T-cell (primary cell): Measurements from ENCODE around the gene BLM. TPM values are rescaled to one million over a fixed set of nuclear protein-coding genes. Genes with fewer than 3 reads are reported as not detected.
A peak's percentile ranks its signal among the peaks of the same experiment; 100 is the strongest.

Source experiments
- ATAC-seq, 4 experiments: fragments of 200-7000 bp in 3 of 4; fragments of 150-1000 bp in 1 of 4; cut with Tn5 transposase; replicated peaks in 1 of 4; 1 replicate in 3 of 4; 2 replicates in 1 of 4; pipeline ENCODE4 v1.10.0; 2021; ENCODE audit warnings: moderate library complexity in 3 of 4, mild to moderate bottlenecking in 2 of 4, moderate number of reproducible peaks in 1 of 4
- CTCF ChIA-PET, 2 donors: fragments of 300-600 bp; sonication (Branson Sonifier 250); formaldehyde crosslinking; loops; one replicate each; lab custom pipeline; 2022; ENCODE audit warnings: antibody characterized with exemption in 2 of 2; lab: Charles Lee
- POLR2A ChIA-PET, 2 donors: fragments of 300-600 bp; sonication (Branson Sonifier 250); formaldehyde crosslinking; loops; one replicate each; lab custom pipeline; 2022; ENCODE audit warnings: antibody characterized with exemption in 2 of 2; lab: Charles Lee
- DNase-seq, 35 experiments: peaks; one replicate each; pipeline versions ENCODE4 v3.0.0 to v3.0.0-alpha.2; 2013 to 2023
- H3K27ac ChIP-seq: one replicate; pipeline ENCODE4 v1.5.1; 2013; ENCODE audit warnings: low read length
- H3K27me3 ChIP-seq, 2 experiments: replicated peaks in 1 of 2; 1 replicate in 1 of 2; 2 replicates in 1 of 2; pipeline versions ENCODE4 v1.6.1 to v1.7.0; 2013; ENCODE audit warnings: low read length in 1 of 2, mixed read lengths in 1 of 2; ENCODE audit not compliant: control insufficient read depth in 2 of 2, insufficient read depth in 2 of 2; ENCODE audit errors: extremely low read depth in 1 of 2
- H3K36me3 ChIP-seq, 2 donors: 1 replicate in 1 of 2; 2 replicates in 1 of 2; pipeline versions ENCODE4 v1.6.1 to v1.7.0; 2013; ENCODE audit warnings: low read length in 1 of 2; ENCODE audit not compliant: control insufficient read depth in 2 of 2, insufficient read depth in 1 of 2; ENCODE audit errors: extremely low read depth in 1 of 2
- H3K4me1 ChIP-seq, 2 experiments: 1 replicate in 1 of 2; 2 replicates in 1 of 2; pipeline versions ENCODE4 v1.6.1 to v1.7.0; 2013; ENCODE audit warnings: low read length in 2 of 2, mixed read lengths in 1 of 2; ENCODE audit not compliant: insufficient read depth in 2 of 2, control insufficient read depth in 1 of 2; ENCODE audit errors: extremely low read depth in 1 of 2
- H3K4me3 ChIP-seq, 2 donors: 1 replicate in 1 of 2; 2 replicates in 1 of 2; pipeline versions ENCODE4 v1.5.1 to v1.7.0; 2013; ENCODE audit warnings: mild to moderate bottlenecking in 2 of 2, low read length in 1 of 2, moderate library complexity in 1 of 2; ENCODE audit not compliant: control insufficient read depth in 1 of 2; ENCODE audit errors: extremely low read depth in 1 of 2
- H3K9me3 ChIP-seq: 2 replicates; pipeline ENCODE4 v1.7.0; 2013
- H3K27ac Mint-ChIP-seq, 2 donors: one replicate each; pipeline ENCODE4 v1.8.0; 2020 to 2021; ENCODE audit warnings: mild to moderate bottlenecking in 2 of 2, mixed read lengths in 2 of 2
- H3K27me3 Mint-ChIP-seq, 2 donors: one replicate each; pipeline ENCODE4 v1.8.0; 2021 to 2022; ENCODE audit warnings: mixed read lengths in 2 of 2
- H3K36me3 Mint-ChIP-seq: one replicate; pipeline ENCODE4 v1.8.0; 2021; ENCODE audit warnings: mixed read lengths
- H3K4me1 Mint-ChIP-seq, 3 donors: one replicate each; pipeline ENCODE4 v1.8.0; 2020 to 2022; ENCODE audit warnings: mixed read lengths in 3 of 3, mild to moderate bottlenecking in 1 of 3
- H3K4me3 Mint-ChIP-seq, 3 donors: one replicate each; pipeline ENCODE4 v1.8.0; 2020 to 2022; ENCODE audit warnings: mild to moderate bottlenecking in 3 of 3, mixed read lengths in 3 of 3, moderate library complexity in 3 of 3
- H3K9me3 Mint-ChIP-seq, 3 donors: one replicate each; pipeline ENCODE4 v1.8.0; 2020 to 2022; ENCODE audit warnings: mixed read lengths in 3 of 3
- WGBS: methylation state at CpG from one replicate; pipeline ENCODE4 v1.1.5; 2013; ENCODE audit warnings: missing lambda C conversion rate; ENCODE audit not compliant: insufficient coverage; 5-methylcytosine and 5-hydroxymethylcytosine counted together
- total RNA-seq, 35 experiments: library from RNA in 6 of 35; stranded (reverse) in 6 of 35; fragments of 120-200 nt in 1 of 35; gene quantifications; one replicate each; pipeline versions ENCODE4 v1.2.1 to v1.2.4 and lab custom pipeline; 2013 to 2026

The BLM gene
- total RNA-seq, 5 donors from 2014 or later (not counting 1 experiment from before 2014, with no cell fraction given): 4.9 to 9.4 (median 6.2) TPM

GRCh38 chr15:90814191-90814821 is 97.2 kb downstream of the BLM start:
- DNase-seq: no peak
- Mint-ChIP-seq H3K27me3 (no peaks in the 10 kb centered on the region), H3K9me3 (no peaks in the 10 kb centered on the region), H3K4me3 (peak overlapping the region in 1 of 3 donors; percentile 8), H3K4me1 (peaks cover 12 to 49% (median 44%) of the 10 kb centered on the region in 3 donors), H3K36me3 (peaks cover 25% of the 10 kb centered on the region), H3K27ac (peak overlapping the region; percentile 74 to 78)
- Histone ChIP-seq H3K36me3 (no peaks in the 10 kb centered on the region), H3K9me3 (no peaks in the 10 kb centered on the region), H3K4me1 (peaks cover 2 to 50% of the 10 kb centered on the region in 2 experiments), H3K27ac (peak overlapping the region; percentile 4), H3K4me3 (no peak overlapping the region), H3K27me3 (peaks cover 0 to 3% of the 10 kb centered on the region in 2 experiments)
- POLR2A ChIA-PET: interaction anchor here (0.6 kb wide), 2 partner anchors 27 to 45 kb away, joined by 6 to 9 read pairs; no protein-coding TSS in a partner anchor
- 84% methylated on average over 7 of the region's 13 CpGs for WGBS
- no peak for ATAC-seq
- CTCF ChIA-PET: interaction anchor here in 1 of 2 donors (0.9 kb wide), 1 partner anchor 71 kb away, joined by 3 read pairs; no protein-coding TSS in a partner anchor

DNA sequence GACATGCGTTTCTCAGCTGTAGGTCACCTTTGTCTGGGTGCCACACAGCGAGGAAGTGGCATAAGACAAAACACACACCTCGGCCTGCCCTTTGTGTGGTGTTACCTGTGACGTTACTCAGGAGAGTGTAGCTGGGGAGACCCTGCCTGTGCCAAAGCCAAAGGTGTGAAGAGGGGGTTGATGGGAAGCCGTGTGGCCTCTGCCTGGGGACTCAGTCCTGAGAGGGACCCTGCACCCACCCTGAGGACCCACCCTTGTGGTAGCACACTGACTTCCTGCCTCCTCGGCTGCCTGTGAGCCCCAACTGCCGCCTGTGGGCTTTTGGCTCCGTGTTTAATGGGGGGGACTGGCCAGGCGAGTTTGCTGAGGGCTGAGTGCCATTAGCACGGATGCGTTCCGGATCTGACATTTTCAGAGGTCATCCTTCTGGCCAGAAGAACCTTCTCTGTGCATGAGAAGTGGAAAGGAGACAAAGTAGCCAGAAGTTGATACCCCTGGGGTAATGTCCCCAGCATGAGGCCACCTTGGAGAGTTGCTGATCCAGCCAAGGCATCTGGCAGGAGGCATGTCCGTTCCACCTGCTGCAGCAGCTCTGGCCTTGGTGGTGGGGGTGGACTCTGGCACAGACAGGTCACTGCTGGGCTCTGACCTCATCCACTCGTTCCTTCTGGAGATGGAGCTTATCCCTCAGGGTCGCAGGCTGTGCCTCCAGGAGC is 99.4 kb downstream of the BLM start:
- H3K27ac ChIP-seq: peak overlapping the region; percentile 13
- H3K9me3 ChIP-seq: no peaks in the 10 kb centered on the region
- H3K36me3 ChIP-seq: no peaks in the 10 kb centered on the region
- H3K27me3 ChIP-seq: peaks cover 0 to 3% of the 10 kb centered on the region in 2 experiments
- Mint-ChIP-seq H3K4me3 (no peak overlapping the region), H3K27me3 (no peaks in the 10 kb centered on the region), H3K4me1 (peaks cover 12 to 49% (median 44%) of the 10 kb centered on the region in 3 donors), H3K9me3 (no peaks in the 10 kb centered on the region), H3K36me3 (peaks cover 15% of the 10 kb centered on the region), H3K27ac (peak overlapping the region; percentile 61 to 70)
- CTCF ChIA-PET: no interaction called here
- DNase-seq (peak in 12 of 35 experiments; percentile 12 to 41 (median 21)), ATAC-seq (peak in 1 of 4 experiments; percentile 27)
- 62% methylated on average over 7 of the region's 15 CpGs for WGBS
- POLR2A ChIA-PET: interaction anchor here (0.5 to 0.6 kb wide), 2 partner anchors 112 to 311 kb away, joined by 6 to 11 read pairs; no protein-coding TSS in a partner anchor
- H3K4me3 ChIP-seq: no peak overlapping the region
- H3K4me1 ChIP-seq: peaks cover 2 to 50% of the 10 kb centered on the region in 2 experiments

DNA sequence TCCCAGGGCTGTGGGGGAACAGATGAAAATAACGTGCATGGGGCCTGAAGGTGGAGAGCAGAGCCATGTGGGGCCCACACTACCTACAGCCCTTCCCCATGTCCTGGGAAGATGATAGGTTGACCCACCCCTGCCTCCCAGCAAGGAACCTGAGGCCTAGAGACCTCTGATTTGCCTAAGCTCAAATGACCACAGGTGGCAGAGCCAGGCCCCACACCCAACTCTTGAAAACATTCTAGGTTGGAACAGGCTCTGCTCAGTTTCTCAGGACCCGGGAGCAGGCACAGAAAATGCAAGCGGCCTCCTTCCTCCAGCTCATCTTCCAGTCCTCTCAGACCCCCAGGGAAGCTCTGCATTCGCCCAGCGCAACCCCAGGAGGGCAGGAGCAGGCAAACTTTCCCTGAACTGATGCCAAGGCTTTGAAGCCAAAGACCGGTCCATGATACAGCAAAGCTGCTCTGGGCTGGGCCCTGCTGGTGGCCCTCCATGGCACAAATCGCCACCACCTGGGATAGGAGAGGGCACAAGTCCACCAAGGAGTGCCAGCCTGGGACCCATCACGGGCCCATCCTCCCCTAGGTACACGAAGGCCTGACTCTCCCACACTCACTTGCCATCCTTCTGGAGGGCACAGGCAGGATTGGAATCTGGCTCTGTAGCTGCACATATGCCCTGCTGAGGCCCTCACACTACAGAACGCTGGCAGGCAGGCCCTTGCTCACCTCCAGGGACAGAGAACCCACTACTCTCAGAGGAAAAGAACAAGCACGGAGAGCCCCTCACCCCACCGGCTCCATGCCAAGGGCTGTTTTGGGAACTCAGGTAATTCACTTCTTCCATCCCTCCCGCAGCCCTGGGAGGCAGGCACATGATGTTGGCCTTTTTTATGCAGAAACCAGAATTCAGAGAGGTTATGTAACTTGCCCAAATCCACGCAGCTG is 100.2 kb downstream of the BLM start:
- no peak overlapping the region for H3K4me3 ChIP-seq
- peak overlapping the region; percentile 10 for H3K27ac ChIP-seq
- 100% methylated on average over 8 of the region's 14 CpGs for WGBS
- Mint-ChIP-seq H3K27ac (peak overlapping the region; percentile 23 to 34), H3K36me3 (peaks cover 8% of the 10 kb centered on the region), H3K9me3 (no peaks in the 10 kb centered on the region), H3K4me1 (peaks cover 12 to 45% (median 43%) of the 10 kb centered on the region in 3 donors), H3K27me3 (no peaks in the 10 kb centered on the region), H3K4me3 (no peak overlapping the region)
- ChIA-PET CTCF (no interaction called here), POLR2A (interaction anchor here in 1 of 2 donors (0.6 kb wide), 1 partner anchor 113 kb away, joined by 11 read pairs; no protein-coding TSS in a partner anchor)
- no peaks in the 10 kb centered on the region for H3K36me3 ChIP-seq
- H3K9me3 ChIP-seq: no peaks in the 10 kb centered on the region
- ATAC-seq (no peak), DNase-seq (no peak)
- peaks cover 2 to 50% of the 10 kb centered on the region in 2 experiments for H3K4me1 ChIP-seq
- peaks cover 0 to 3% of the 10 kb centered on the region in 2 experiments for H3K27me3 ChIP-seq

- H3K27ac Mint-ChIP-seq: peak overlapping the region; percentile 34 to 61
- DNase-seq (peak in 13 of 35 experiments; percentile 14 to 58 (median 26)), ATAC-seq (peak; percentile 33 to 85 (median 43))
- H3K4me1 Mint-ChIP-seq: peaks cover 12 to 40% (median 38%) of the 10 kb centered on the region in 3 donors
- H3K4me3 Mint-ChIP-seq: peak overlapping the region in 2 of 3 donors; percentile 24 to 37
- Histone ChIP-seq H3K9me3 (no peaks in the 10 kb centered on the region), H3K27me3 (peaks cover 0 to 3% of the 10 kb centered on the region in 2 experiments), H3K4me3 (no peak overlapping the region), H3K27ac (no peak overlapping the region), H3K4me1 (peaks cover 2 to 48% of the 10 kb centered on the region in 2 experiments), H3K36me3 (no peaks in the 10 kb centered on the region)
- no peaks in the 10 kb centered on the region for H3K36me3 Mint-ChIP-seq
- no peaks in the 10 kb centered on the region for H3K27me3 Mint-ChIP-seq
- ChIA-PET CTCF (interaction anchor here in 1 of 2 donors (0.6 kb wide), 1 partner anchor 1045 kb away, joined by 4 read pairs; no protein-coding TSS in a partner anchor), POLR2A (no interaction called here)
- WGBS: 67% methylated on average over 22 of the region's 26 CpGs
- no peaks in the 10 kb centered on the region for H3K9me3 Mint-ChIP-seq
These were observed 101.4 kb downstream of the BLM start for GRCh38 chr15:90818251-90819210.

GRCh38 chr15:90819390-90819789 is 102.2 kb downstream of the BLM start:
- H3K27me3 Mint-ChIP-seq: no peaks in the 10 kb centered on the region
- no peak for ATAC-seq
- 88% methylated on average over 6 of the region's 6 CpGs for WGBS
- DNase-seq: no peak
- no peaks in the 10 kb centered on the region for H3K36me3 Mint-ChIP-seq
- H3K4me3 ChIP-seq: no peak overlapping the region
- H3K4me3 Mint-ChIP-seq: no peak overlapping the region
- ChIA-PET POLR2A (no interaction called here), CTCF (no interaction called here)
- peaks cover 0 to 3% of the 10 kb centered on the region in 2 experiments for H3K27me3 ChIP-seq
- H3K9me3 ChIP-seq: no peaks in the 10 kb centered on the region
- peaks cover 2 to 39% of the 10 kb centered on the region in 2 experiments for H3K4me1 ChIP-seq
- H3K9me3 Mint-ChIP-seq: no peaks in the 10 kb centered on the region
- peaks cover 12 to 32% (median 29%) of the 10 kb centered on the region in 3 donors for H3K4me1 Mint-ChIP-seq
- H3K27ac Mint-ChIP-seq: no peak overlapping the region
- no peaks in the 10 kb centered on the region for H3K36me3 ChIP-seq
- H3K27ac ChIP-seq: no peak overlapping the region
